GM18498 (cell line): ENCODE data around the gene COLGALT1.
"Not testable (repeated sequence)": the region's sequence is repeated elsewhere in the genome, so short reads cannot be mapped to it uniquely, and the experiment has no call there.

Source experiments
- ATAC-seq: cut with Tn5 transposase; IDR thresholded peaks from one replicate; pipeline ENCODE4 v1.9.1; 2021; ENCODE audit warnings: mild to moderate bottlenecking, moderate library complexity; ENCODE audit not compliant: unreplicated experiment

Gene COLGALT1

GRCh38 chr19:17556995-17557394 lies 1.5 kb downstream of the COLGALT1 start:
- ATAC-seq = no peak

GRCh38 chr19:17557466-17557865 lies 2.0 kb downstream of the COLGALT1 start:
- ATAC-seq = no peak

DNA sequence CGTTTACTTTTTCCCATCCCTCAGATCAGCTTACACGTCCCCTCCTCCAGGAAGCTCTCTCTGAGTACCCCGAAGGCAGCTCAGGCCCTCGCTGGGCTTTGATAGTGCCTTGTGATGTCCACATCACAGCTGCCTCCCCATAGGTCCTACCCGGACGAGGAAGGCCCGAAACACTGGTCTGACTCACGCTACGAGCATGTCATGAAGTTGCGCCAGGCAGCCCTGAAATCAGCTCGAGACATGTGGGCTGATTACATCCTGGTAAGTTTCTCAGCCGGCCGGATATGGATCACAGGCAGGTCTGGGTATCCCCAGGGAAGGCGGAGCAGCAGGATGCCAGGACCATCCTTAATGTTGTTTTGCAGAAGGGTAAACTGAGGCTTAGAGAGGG lies 4.8 kb downstream of the COLGALT1 start:
- no peak for ATAC-seq

GRCh38 chr19:17562097-17562496 lies 6.6 kb downstream of the COLGALT1 start:
- no peak for ATAC-seq

DNA sequence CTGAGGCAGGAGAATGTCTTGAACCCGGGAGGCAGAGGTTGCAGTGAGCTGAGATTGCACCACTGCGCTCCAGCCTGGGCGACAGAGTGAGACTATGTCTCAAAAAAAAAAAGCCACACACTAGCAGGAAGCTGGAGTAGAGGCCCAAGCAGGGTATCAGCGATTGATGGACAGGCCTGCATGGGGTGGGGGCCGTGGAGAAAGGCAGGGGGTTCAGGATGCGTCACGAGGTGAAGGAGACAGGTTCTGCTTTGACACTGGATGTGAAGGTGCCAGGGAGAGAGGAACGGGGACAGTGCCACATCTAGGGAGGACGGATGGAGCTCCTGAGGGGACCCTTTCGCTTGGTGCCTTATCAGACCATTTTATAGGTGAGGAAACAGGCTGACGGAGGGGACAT lies 7.1 kb downstream of the COLGALT1 start:
- ATAC-seq = no peak

GRCh38 chr19:17564781-17565180 lies 9.3 kb downstream of the COLGALT1 start:
- no peak for ATAC-seq

- no peak for ATAC-seq
Measured at GRCh38 chr19:17565611-17566010, 10.2 kb downstream of the COLGALT1 start.

GRCh38 chr19:17567940-17568339 lies 12.5 kb downstream of the COLGALT1 start:
- ATAC-seq = no peak

GRCh38 chr19:17570291-17570690 lies 14.8 kb downstream of the COLGALT1 start:
- not testable (repeated sequence) for ATAC-seq

GRCh38 chr19:17570791-17571190 lies 15.3 kb downstream of the COLGALT1 start:
- no peak for ATAC-seq

- no peak for ATAC-seq
Measured at GRCh38 chr19:17572638-17573037, 17.2 kb downstream of the COLGALT1 start.

DNA sequence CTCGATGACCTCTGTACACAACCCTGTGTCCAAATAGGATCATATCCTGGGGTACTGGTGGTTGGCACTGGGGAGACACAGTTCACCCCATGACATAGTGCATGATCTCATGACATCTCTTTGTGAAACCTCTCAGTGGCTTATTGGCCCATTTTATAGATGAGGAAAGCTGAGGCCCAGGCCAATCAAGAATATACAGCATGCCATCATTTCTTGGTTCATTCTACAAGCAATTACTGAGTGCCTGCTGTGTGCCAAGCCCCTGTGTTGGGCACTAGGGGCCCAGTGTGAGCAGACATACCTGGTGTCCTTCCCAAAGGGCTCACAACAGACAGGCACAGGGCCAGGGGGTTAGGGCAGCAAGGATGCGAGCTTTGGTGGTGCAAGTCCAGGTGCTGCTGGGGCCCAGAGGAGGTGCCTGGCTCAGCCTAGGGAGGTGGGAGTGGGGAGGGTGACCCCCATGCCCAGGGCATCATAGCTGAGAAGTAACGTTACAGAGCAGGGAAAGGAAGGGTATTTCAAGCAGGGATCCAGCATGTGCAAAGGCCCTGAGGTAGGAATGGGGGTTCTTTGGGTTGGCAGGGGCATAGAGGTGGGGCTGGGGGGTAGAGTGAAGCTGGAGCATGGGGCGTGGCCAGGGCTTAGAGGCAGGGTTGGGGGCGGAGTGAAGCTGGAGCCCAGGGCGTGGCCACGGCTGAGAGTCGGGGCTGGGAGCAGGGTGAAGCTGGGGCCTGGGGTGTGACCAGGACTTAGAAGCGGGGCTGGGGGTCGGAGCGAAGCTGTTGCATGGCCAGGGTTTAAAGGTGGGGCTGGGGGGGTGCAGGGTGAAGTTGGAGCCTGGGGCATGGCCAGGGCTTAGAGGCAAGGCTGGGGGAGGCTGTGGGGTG lies 20.7 kb downstream of the COLGALT1 start:
- no peak for ATAC-seq

GRCh38 chr19:17576758-17577456 lies 21.5 kb downstream of the COLGALT1 start:
- no peak for ATAC-seq

DNA sequence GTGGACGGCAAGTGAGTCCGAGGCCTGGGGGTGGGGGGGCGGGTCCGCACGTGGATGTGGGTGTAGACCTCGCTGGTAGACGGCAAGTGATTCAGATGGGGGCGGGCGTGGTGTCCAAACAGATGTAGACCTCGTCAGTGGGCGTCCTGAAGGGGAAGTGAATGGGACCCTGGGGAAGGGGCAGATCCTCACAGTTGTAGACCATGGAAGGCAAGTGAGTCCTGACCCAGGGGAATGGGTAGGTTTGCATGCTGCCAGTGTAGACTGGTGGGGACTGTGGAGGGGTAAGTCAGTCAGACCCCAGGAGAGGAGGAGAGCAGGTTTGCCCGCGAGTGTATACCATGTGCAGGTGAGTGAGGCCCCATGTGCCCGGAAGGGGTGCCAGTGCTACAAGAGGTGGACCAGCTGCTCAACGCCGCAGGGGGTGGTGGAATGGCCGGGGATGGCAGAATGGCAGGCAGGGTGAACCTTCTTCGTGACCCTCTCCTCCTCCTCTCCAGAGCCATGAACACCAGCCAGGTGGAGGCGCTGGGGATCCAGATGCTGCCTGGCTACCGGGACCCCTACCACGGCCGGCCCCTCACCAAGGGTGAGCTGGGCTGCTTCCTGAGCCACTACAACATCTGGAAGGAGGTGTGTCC lies 22.1 kb downstream of the COLGALT1 start:
- ATAC-seq = no peak

GRCh38 chr19:17579661-17580244 lies 24.3 kb downstream of the COLGALT1 start:
- ATAC-seq = no peak

- ATAC-seq = no peak
Measured at GRCh38 chr19:17580470-17581144, 25.2 kb downstream of the COLGALT1 start.

DNA sequence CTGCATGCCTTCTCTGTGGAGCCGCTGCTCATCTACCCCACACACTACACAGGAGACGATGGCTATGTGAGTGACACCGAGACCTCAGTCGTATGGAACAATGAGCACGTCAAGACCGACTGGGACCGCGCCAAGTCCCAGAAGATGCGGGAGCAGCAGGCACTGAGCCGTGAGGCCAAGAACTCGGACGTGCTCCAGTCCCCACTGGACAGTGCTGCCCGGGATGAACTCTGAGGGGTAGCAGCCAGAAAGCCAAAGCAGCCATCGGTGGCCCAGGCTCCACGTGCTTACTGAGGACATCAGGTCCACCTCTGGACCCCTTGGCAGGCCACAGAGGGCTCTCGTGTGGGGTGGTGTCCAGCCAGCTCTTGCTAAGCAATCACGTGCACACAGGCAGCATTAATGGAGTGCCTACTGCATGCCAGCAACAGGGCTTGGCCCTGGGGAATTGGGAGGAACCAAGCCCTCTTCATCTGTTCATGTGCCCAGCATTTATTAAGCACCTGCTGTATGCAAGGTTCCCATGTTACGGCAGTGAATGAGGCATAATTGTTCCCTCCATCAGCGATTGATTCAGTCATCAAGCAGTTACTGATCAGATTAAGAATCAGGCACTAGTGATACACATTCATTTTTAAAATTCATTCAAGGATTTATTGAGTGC lies 25.9 kb downstream of the COLGALT1 start:
- no peak for ATAC-seq

GRCh38 chr19:17582613-17583012 lies 27.2 kb downstream of the COLGALT1 start:
- ATAC-seq = no peak

- no peak for ATAC-seq
Measured at GRCh38 chr19:17584132-17584531, 28.7 kb downstream of the COLGALT1 start.

GRCh38 chr19:17585395-17585794 lies 29.9 kb downstream of the COLGALT1 start:
- not testable (repeated sequence) for ATAC-seq
